Lower lobe of right lung (tissue), 2 donors: Measurements from ENCODE around the gene LAMA5. TPM values are rescaled to one million over a fixed set of nuclear protein-coding genes. Genes with fewer than 3 reads are reported as not detected.

Experiments used
- ATAC-seq, 2 donors: fragments of 200-7000 bp; cut with Tn5 transposase; one replicate each; pipeline ENCODE4 v1.9.1; 2020 to 2022; ENCODE audit warnings: mild to moderate bottlenecking in 2 of 2, moderate library complexity in 2 of 2
- DNase-seq: peaks from one replicate; pipeline ENCODE4 v3.0.0-alpha.2; 2020
- H3K27ac ChIP-seq: fragments of 200-600 bp; one replicate; pipeline ENCODE4 v1.8.0; 2022
- H3K27me3 ChIP-seq: fragments of 200-600 bp; one replicate; pipeline ENCODE4 v1.8.0; 2022; ENCODE audit warnings: low read depth
- H3K36me3 ChIP-seq: fragments of 200-600 bp; one replicate; pipeline ENCODE4 v1.8.0; 2022; ENCODE audit warnings: mild to moderate bottlenecking
- H3K4me1 ChIP-seq: fragments of 200-600 bp; one replicate; pipeline ENCODE4 v1.8.0; 2022
- H3K4me3 ChIP-seq: fragments of 200-600 bp; one replicate; pipeline ENCODE4 v1.8.0; 2022; ENCODE audit warnings: mild to moderate bottlenecking
- H3K9me3 ChIP-seq: fragments of 200-600 bp; one replicate; pipeline ENCODE4 v1.8.0; 2022
- CTCF ChIP-seq: fragments of 200-600 bp; IDR thresholded peaks from one replicate; pipeline ENCODE4 v1.8.0; 2022; ENCODE audit warnings: antibody characterized with exemption, mild to moderate bottlenecking
- intact Hi-C: fragments of 100-400 bp; cut with DNase I; formaldehyde crosslinking; loops from one replicate; pipeline ENCODE4 v1.11.0; 2022
- total RNA-seq: library from RNA; stranded (reverse); fragmentation: NEBNext Ultra II Directional; extraction: Animal tissue kit (Norgen Biotek cat#: 25700); gene quantifications from one replicate; pipeline ENCODE4 v1.2.1, GENCODE V29; 2021
- donor health status: DM: no; HTN: yes; CAD: no; lungs with severe emphysema.

LAMA5 gene
- total RNA-seq, 1 donor from 2014 or later = 282 TPM

GRCh38 chr20:62328684-62329388 is 38.3 kb downstream of the LAMA5 start:
- intact Hi-C loops = no loop called here
- no peak overlapping the region for H3K4me3 ChIP-seq
- no peak for ATAC-seq
- H3K9me3 ChIP-seq = no peaks in the 10 kb centered on the region
- H3K4me1 ChIP-seq = no peaks in the 10 kb centered on the region
- no peak for DNase-seq
- no peaks in the 10 kb centered on the region for H3K27me3 ChIP-seq
- peaks cover 94% of the 10 kb centered on the region for H3K36me3 ChIP-seq
- H3K27ac ChIP-seq = no peak overlapping the region
- no peak for TF ChIP-seq CTCF

- H3K27ac ChIP-seq = no peak overlapping the region
- no peak overlapping the region for H3K4me3 ChIP-seq
- TF ChIP-seq CTCF = no peak
- intact Hi-C loops = no loop called here
- H3K36me3 ChIP-seq = peaks cover 92% of the 10 kb centered on the region
- DNase-seq (no peak), ATAC-seq (no peak)
- H3K9me3 ChIP-seq = no peaks in the 10 kb centered on the region
- H3K27me3 ChIP-seq = no peaks in the 10 kb centered on the region
- H3K4me1 ChIP-seq = no peaks in the 10 kb centered on the region
Observed at GRCh38 chr20:62327726-62328495, 39.2 kb downstream of the LAMA5 start.

- intact Hi-C loops = no loop called here
- Histone ChIP-seq H3K36me3 (peaks cover 90% of the 10 kb centered on the region), H3K27me3 (no peaks in the 10 kb centered on the region), H3K4me1 (no peaks in the 10 kb centered on the region), H3K9me3 (no peaks in the 10 kb centered on the region), H3K27ac (no peak overlapping the region), H3K4me3 (no peak overlapping the region)
- ATAC-seq (no peak), DNase-seq (no peak)
- no peak for TF ChIP-seq CTCF
Observed at GRCh38 chr20:62326959-62327725, 40.0 kb downstream of the LAMA5 start.

- H3K27me3 ChIP-seq = no peaks in the 10 kb centered on the region
- H3K4me1 ChIP-seq = no peaks in the 10 kb centered on the region
- intact Hi-C loops = no loop called here
- H3K9me3 ChIP-seq = no peaks in the 10 kb centered on the region
- H3K27ac ChIP-seq = no peak overlapping the region
- no peak for ATAC-seq
- TF ChIP-seq CTCF = no peak
- H3K4me3 ChIP-seq = no peak overlapping the region
- H3K36me3 ChIP-seq = peaks cover 89% of the 10 kb centered on the region
- no peak for DNase-seq
Observed at GRCh38 chr20:62326559-62326958, 40.6 kb downstream of the LAMA5 start.

- Histone ChIP-seq H3K4me3 (no peak overlapping the region), H3K36me3 (peaks cover 85% of the 10 kb centered on the region), H3K4me1 (no peaks in the 10 kb centered on the region), H3K27me3 (no peaks in the 10 kb centered on the region), H3K9me3 (no peaks in the 10 kb centered on the region), H3K27ac (no peak overlapping the region)
- DNase-seq = no peak
- intact Hi-C loops = no loop called here
- ATAC-seq = no peak
- TF ChIP-seq CTCF = no peak
Observed at GRCh38 chr20:62325172-62325905, 41.8 kb downstream of the LAMA5 start.
